GM10248 (cell line): ENCODE results near the gene ARSG.

Experiments
- CTCF ChIA-PET: fragments of 300-600 bp; sonication (Branson Sonifier 250); formaldehyde crosslinking; extraction: SDS; loops from one replicate; lab custom pipeline; 2021; ENCODE audit warnings: antibody characterized with exemption; lab: Yijun Ruan, JAX
- POLR2A ChIA-PET: fragments of 350-650 bp; sonication (Branson Sonifier 250); formaldehyde crosslinking; extraction: SDS; loops from one replicate; lab custom pipeline; 2020; ENCODE audit warnings: antibody characterized with exemption; lab: Yijun Ruan, JAX
- DNase-seq: peaks from one replicate; pipeline ENCODE4 v3.0.0; 2012; ENCODE audit errors: extremely low spot score
- CTCF ChIP-seq: IDR thresholded peaks from 2 replicates; pipeline ENCODE4 v1.5.1; 2012; ENCODE audit warnings: mild to moderate bottlenecking, low read depth; ENCODE audit errors: extremely low read depth, missing control alignments, control extremely low read depth

ARSG gene

DNA sequence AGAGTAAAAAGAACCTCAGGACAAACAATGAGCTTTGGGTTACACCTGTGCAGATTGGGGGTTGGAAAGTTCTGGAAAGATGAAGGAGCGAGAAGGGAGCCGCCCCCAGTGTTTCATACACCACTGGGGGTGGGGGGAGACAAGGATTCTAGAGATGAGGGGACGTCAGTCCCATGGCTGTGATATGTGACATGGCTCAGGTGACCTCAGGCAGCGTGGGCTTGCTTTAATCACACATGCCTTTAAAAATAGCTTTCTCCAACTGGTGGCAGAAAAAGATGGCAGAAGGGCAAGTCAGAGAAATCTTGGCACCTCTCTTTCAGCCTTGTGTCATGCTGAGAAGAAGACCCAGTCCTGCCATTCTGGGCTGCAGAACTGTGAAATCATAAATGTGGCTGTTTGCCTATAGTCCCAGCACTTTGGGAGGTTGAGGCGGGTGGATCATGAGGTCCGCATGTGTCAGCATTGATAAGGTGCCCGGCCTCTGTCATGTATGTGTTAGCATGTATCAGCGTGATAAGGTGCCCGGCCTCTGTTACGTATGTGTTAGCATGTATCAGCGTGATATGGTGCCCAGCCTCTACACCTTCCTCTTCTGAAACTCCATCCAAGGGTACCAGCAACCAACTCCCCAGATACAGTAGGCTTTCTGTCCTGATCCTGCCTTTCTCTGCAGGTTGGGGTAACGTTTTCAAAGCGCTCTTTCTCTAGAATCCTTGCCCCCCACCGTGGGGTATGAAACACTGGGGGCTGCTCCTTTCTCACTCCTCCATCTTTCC lies 141.0 kb downstream of the ARSG start:
- DNase-seq: no peak
- ChIA-PET CTCF (interaction anchor here (0.7 to 7.1 kb wide), 5 partner anchors 25 to 232 kb away, joined by 3 to 56 read pairs (median 5); partner anchors contain the start of gene WIPI1), POLR2A (no interaction called here)
- TF ChIP-seq CTCF: no peak

DNA sequence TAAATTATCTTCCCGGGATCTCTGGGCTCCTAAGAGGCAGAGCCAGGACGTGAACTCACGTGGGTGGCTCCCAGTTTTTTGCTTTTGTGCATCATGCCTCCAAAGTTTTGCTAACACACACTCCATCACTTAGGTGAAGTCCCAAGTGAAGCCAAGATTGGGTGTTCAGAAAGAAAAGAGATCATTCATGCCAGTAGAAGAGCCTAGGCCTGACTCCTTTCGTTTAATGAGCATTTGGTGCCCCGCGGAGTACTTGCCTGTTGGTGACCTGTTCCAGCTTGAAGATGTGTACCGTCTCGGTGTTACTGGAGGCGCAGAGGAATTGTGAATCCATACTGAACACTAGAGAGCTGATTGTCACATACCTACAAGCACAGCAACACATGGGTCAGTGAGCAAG lies 141.9 kb downstream of the ARSG start:
- CTCF ChIA-PET: interaction anchor here (1.1 to 7.1 kb wide), 4 partner anchors 26 to 233 kb away, joined by 3 to 56 read pairs (median 4); no protein-coding TSS in a partner anchor
- TF ChIP-seq CTCF: no peak
- DNase-seq: no peak
- POLR2A ChIA-PET: no interaction called here

DNA sequence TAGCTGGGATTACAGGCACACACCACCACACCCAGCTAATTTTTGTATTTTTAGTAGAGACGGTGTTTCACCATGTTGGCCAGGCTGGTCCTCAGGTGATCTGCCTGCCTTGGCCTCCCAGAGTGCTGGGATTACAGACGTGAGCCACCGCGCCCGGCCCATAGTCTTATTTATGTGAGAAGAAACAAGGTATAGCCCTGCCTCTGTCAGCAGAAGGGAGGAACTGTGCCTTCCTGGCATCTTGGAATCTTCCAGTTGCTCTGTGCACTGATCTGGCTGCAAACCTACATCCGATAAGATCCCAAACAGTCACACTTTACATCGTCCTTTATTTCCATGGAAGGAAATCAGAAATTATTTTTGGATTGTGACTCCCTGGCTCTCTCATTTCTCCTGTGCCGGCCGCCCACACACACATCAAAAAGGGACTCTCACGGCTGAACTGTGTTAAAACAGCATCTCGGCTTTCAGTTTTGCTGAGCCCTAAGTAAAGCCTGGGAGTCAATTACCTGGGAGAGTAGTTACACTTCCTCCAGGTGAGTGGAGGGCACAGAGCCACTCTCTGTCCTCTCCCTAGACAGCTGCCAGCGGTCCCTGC lies 142.7 kb downstream of the ARSG start:
- no peak for DNase-seq
- no peak for TF ChIP-seq CTCF
- ChIA-PET CTCF (interaction anchor here (1.1 to 7.1 kb wide), 5 partner anchors 12 to 170 kb away, joined by 3 to 56 read pairs (median 4); partner anchors contain the start of gene WIPI1), POLR2A (no interaction called here)

DNA sequence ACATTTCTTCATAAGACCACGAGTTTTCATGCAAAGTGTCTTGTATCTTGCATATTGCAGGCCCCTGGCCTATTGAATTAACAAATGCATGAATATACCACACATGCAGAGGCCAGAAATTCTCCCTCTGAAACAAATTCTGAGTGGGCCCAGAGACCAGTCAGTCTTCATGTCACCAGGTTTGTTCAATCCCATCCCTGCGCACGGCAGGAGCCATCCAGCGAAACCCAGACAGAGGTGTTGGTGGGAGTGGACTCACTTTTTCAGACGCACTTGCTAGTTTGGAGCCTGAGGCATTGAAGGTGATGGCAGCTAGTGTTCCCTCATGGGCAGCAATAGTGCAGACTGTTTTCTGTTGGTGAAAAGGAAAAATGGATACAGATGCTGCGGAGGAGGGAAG lies 144.1 kb downstream of the ARSG start:
- POLR2A ChIA-PET: no interaction called here

DNA sequence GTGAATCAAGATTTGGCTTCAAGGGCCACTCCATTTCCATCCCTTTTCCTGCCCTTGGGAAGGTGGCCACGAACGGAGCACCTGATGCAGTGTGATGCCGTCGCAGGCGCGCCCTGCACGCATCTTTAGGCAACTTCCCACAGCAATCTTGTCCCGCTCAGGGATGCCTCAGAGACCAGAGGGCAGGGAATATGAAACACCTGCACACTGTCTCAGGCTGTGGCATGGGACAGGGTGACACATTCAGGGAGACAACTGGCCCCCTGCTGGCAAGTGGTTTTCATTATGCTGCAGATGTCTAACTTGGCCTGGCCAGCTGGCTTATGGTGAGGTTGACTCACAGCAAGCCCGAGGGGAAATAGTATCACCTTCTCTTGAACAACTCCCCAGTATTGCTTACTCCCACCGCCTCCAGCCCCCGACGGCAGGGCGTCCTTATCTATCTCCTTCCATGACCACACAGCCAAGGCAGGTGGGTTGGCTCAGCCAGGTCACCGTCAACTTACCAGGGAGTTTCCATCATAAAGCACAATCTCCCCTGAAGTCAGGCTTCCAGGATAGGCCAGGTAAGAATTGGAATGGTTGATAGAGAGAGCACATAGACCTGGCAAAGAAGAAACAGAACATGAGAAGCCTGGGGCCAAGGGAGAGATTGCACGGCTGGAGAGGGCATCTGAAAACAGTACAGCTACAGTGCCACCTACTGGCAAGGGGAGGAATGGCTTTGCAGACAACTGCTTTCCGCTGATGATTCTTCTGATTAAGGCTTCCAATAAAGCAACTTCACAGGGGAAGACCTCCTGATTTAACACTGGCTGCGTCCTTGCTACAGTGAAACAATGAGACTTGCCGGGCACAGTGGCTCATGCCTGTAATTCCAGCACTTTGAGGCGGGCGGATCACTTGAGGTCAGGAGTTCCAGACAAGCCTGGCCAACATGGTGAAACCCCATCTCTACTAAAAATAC lies 144.9 kb downstream of the ARSG start:
- DNase-seq: peak; percentile 78
- ChIA-PET CTCF (interaction anchor here (0.6 to 7.1 kb wide), 44 partner anchors 8 to 378 kb away, joined by 3 to 56 read pairs (median 4); partner anchors contain the start of genes AMZ2 and WIPI1), POLR2A (no interaction called here)
- TF ChIP-seq CTCF: peak; percentile 97

More for the DNA sequence above, 144.1 kb downstream of the ARSG start:
- TF ChIP-seq CTCF: no peak
- no peak for DNase-seq
- CTCF ChIA-PET: interaction anchor here (0.8 to 7.1 kb wide), 25 partner anchors 8 to 378 kb away, joined by 3 to 56 read pairs (median 5); partner anchors contain the start of genes AMZ2 and WIPI1
